GM12873 (cell line): ENCODE results near the gene PLXDC2.

Experiments
- TF ChIP-seq, protein P1 (sequence below): IDR thresholded peaks from 2 replicates; pipeline ENCODE4 v1.5.1; 2012; ENCODE audit warnings: low read depth, mild to moderate bottlenecking, moderate library complexity, low read length, control low read depth; ENCODE audit not compliant: insufficient read depth; ENCODE audit errors: missing control alignments

The PLXDC2 gene

GRCh38 chr10:19958787-19959186, 142.6 kb downstream of the PLXDC2 start:
- TF ChIP-seq, protein P1, sequence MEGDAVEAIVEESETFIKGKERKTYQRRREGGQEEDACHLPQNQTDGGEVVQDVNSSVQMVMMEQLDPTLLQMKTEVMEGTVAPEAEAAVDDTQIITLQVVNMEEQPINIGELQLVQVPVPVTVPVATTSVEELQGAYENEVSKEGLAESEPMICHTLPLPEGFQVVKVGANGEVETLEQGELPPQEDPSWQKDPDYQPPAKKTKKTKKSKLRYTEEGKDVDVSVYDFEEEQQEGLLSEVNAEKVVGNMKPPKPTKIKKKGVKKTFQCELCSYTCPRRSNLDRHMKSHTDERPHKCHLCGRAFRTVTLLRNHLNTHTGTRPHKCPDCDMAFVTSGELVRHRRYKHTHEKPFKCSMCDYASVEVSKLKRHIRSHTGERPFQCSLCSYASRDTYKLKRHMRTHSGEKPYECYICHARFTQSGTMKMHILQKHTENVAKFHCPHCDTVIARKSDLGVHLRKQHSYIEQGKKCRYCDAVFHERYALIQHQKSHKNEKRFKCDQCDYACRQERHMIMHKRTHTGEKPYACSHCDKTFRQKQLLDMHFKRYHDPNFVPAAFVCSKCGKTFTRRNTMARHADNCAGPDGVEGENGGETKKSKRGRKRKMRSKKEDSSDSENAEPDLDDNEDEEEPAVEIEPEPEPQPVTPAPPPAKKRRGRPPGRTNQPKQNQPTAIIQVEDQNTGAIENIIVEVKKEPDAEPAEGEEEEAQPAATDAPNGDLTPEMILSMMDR = no peak

DNA sequence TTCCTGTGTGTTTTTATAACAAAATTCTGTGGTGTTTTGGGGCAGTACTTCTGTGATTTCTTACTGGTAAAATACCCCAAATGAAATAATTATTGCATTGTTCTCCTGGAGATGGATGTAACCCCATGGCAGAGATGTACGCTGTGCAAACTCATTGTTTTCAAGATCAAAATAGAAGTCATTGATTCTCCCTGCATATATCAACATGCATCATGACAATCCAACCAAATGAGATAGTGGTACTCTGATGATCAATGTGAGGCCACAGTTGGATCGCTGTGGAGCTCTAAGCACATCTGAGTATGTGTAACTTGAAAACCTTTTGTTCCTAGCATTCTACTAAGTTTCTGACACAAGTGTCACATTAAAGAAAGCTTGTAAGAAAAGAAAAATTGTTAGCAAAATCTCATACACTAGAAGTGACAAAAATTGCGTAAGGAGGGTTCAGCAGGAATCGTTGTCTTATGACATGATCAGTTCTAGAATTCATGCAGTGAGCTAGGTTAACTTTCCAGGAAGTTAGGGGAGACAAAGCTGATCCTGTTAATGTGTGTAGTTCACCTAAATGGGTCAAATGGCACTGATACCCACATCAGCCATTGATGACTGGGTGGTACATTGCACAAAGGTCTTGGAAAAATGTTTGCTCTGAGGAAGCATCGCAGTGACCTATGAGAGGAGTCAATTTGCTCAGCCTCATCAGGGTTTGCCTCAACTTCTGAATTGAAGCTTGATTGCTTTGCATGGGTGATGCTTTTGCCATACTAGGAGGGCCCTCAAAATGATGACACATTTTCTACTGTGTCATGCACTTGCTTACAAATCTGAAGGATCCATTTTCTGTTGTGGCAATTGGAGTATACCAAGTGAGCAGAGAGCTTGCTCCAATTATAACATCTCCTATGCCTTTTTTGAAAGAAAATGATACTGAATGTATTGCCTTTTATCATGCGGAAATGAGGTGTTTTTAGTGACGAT, 145.1 kb downstream of the PLXDC2 start:
- TF ChIP-seq, protein P1 = no peak

GRCh38 chr10:19964625-19965024, 148.4 kb downstream of the PLXDC2 start:
- TF ChIP-seq, protein P1 = no peak

DNA sequence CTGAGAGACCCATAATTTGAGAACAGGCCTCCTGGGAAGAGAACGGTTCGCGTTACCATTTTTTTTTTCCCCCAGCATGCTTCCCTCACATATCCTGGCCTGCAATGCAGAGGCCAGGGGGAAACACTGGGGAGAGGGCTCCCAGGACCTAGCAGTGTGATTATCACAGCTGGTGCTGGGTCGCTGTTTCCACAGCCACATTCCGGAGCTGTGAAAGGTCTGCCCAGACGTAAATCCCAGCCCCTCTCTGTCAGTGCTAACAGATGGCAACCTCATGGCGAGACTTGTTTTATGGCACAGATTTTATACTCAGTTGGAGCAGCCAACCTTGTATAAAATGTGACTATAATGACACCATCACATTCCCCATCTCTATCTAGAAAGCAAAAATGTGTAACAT, 150.5 kb downstream of the PLXDC2 start:
- TF ChIP-seq, protein P1 = no peak

- TF ChIP-seq, protein P1 = no peak
Measured at GRCh38 chr10:19967981-19968380, 151.7 kb downstream of the PLXDC2 start.

DNA sequence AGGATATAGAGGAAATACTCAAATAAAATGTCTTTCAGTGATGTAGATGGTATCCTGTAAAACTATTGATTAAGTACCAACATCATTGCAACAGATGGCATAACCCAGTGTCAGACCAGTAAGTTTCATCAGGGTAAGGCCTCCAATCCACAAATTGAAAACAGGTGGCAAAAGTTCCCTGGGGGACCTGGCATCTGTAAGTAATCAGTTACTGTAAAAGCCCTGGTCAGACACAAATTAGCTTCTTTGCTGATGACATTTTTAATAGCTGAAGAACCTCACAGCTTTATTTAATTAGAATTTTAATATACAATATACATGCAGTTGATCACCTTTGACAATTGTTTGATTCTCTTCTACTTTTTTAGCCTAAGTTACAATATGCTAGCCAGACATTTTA, 152.5 kb downstream of the PLXDC2 start:
- TF ChIP-seq, protein P1 = no peak

DNA sequence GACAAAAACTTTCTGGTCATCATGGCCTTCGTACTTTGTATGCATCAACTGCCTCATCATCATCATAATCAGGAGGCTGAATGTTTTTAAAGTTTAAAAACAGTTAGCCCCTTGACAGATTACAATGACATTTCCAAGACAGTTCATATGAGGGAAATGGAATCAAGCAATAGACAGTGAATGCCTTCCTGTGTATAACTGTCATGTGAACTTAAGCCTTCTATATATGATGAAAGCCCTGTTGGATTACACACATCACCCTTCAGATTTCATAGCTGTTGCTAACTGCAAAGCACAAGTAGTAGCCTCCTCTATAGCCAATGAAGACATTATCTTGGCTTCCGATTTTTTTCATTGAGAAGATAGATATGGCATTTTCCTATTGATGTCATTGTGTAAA, 154.0 kb downstream of the PLXDC2 start:
- TF ChIP-seq, protein P1 = no peak
